HG03432 (cell line): ENCODE data around the gene NUP210.
"Not testable (repeated sequence)": the region's sequence is repeated elsewhere in the genome, so short reads cannot be mapped to it uniquely, and the experiment has no call there.

Experiments used
- ATAC-seq: cut with Tn5 transposase; IDR thresholded peaks from one replicate; pipeline ENCODE4 v1.9.1; 2021; ENCODE audit warnings: mild to moderate bottlenecking, moderate library complexity; ENCODE audit not compliant: unreplicated experiment

The NUP210 gene

DNA sequence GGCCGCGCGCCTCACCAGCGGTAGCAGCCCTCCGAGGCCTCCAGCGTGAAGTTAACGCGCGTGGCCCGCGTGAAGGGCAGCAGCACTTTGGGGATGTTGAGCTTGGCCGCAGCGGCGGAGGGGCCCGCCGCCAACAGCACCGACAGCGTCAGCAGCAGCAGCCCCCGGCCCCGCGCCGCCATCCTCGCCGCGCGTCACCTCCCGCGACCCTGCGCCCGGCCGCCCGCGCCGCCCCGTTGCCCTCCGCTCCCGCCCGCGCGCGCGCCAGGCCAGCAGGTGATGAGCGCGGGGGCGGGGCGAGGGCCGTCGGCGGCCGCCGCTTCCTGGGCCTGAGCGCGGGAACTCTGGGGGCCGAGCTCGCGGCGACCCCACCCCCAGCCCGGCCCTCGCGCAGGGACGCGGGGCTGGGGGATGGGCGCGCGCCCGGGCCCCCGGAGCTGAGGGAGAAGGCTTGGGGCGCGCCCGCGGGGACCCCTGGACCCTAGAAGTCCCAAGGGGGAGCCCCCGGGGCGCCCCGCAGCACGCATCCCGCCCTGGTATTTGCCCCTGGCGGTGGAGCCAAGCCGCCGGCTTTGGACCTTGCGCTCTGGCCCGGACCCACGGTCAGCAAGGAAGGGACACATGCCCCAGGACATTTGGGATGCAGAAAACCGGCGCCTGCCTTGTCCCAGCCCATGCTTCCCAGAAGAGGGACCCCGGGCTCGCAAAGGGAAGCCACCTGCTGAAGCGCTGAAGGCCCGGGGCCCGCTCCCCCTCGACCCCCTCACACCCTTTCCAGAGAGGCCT lies at the start of gene NUP210:
NUP210 (minus strand) TSS at position 278 of the 786 bp plus-strand sequence; CDS start at position 182, 96 bp downstream.
- peak; percentile 70 for ATAC-seq

DNA sequence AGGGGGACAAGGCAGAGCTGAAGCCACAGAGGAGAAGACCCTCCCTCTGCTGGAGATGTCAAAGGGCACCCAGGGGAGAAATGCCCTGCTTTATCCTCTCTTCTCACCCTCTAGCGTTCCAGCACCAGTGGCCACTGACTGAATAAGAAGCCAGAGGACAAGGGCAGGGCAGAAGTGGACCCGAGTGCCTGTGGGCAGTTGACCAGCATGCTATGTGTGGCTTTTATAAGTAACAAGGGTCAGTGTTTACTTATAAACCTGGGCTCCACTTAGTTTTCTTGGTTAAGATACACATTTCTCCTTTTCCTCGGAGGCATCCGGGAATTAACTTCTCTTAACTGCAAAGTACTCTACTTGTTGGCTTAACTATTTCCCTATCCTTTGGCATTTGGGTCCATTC lies 46.7 kb upstream of the NUP210 start:
- no peak for ATAC-seq

DNA sequence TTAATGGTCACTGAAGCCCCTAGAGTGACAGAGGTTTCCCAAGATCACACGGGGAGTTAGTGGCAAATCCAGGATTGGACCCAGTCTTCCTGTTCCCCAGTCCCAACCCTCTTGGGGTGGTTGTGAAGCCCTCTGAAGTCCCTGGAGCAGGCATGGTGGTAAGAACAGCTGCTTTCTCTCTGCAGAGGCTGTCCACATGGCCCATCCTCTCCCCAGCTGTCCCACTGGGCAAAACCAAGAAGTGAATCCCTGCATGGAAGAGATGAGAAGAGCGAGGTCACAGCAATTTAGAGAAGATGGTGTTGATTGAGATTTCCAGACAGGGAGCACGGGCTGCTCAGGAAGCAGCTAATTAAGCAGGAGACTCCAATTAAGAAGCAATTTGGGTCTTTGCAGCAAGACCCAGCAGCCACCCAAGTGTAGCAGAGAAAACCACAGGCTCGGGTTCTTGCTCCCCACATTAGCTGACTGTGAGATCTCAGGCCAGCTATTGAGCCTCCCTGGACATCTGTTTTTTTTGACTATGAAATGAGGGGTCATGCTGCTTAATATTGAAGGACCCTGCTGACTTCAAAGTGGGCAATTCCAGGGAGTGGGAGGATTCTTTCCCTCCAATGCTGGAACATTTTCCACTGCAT lies 45.2 kb upstream of the NUP210 start:
- ATAC-seq, result no peak

- ATAC-seq, result no peak
These were observed 43.7 kb upstream of the NUP210 start for GRCh38 chr3:13463618-13464400.

DNA sequence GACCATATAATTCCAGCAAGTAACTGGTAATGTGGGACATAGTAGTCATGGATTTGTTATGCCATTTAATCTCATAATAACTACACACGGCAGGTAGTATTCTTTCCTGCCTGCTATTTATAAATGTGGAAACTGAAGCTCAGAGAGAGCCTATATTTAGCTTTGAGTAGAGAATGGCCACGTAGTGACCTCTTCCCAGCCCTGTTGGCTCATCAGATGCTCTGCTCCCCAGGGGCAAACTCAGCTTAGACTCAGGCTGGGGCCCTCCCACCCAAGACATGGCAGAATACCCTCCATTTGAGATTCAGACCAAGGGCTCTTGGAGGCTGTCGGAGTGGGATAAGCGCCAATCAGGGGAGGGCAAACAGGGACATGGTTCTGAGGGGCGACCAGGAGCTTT lies 42.7 kb upstream of the NUP210 start:
- no peak for ATAC-seq

- ATAC-seq, result no peak
These were observed 42.1 kb upstream of the NUP210 start for GRCh38 chr3:13462125-13462629.

- no peak for ATAC-seq
These were observed 41.3 kb upstream of the NUP210 start for GRCh38 chr3:13461169-13462124.

DNA sequence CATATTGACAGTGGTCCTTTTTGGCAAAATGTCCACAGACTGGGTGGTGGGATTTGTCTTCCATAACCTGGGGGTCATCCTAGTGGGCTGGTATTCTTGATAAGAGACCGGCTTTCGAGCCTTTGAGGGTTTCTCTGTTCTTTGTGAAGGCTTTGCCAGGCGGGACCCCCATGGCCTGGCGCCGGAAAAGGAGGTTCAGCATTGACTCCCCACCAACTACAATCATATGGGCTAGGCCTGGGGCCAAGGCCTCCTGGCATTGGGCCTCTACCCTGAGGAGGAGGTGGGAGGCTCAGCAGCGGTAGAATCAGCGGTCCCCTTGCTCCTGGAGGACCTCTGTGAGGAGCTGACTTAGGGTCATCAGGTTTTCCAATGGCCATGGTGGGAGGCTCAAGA lies 40.2 kb upstream of the NUP210 start:
- ATAC-seq, result no peak

GRCh38 chr3:13459605-13460340 lies 39.7 kb upstream of the NUP210 start:
- ATAC-seq, result no peak

GRCh38 chr3:13457593-13457992 lies 37.5 kb upstream of the NUP210 start:
- ATAC-seq, result no peak

- no peak for ATAC-seq
These were observed 35.5 kb upstream of the NUP210 start for GRCh38 chr3:13455644-13456043.

GRCh38 chr3:13452490-13453335 lies 32.6 kb upstream of the NUP210 start:
- peak; percentile 27 for ATAC-seq

DNA sequence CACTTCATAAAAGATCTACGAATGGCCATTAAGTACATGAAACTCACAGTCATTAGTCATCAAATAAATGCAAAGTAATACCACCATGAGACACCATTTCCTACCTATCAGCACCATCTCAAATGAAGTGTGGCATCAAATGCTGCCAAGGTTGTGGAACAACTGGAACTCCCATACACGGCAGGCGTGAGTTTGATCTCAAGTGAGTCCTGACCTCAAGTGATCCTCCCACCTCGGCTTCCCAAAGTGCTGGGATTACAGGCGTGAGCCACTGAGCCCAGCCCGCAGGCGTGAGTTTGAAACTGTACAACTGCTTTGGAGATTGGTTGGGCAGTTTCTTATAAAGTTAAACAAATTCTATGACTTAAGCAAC lies 31.2 kb upstream of the NUP210 start:
- ATAC-seq, result peak; percentile 3

- ATAC-seq, result not testable (repeated sequence)
These were observed 22.8 kb upstream of the NUP210 start for GRCh38 chr3:13442882-13443281.

GRCh38 chr3:13440204-13440817 lies 20.2 kb upstream of the NUP210 start:
- no peak for ATAC-seq

GRCh38 chr3:13436213-13436612 lies 16.1 kb upstream of the NUP210 start:
- ATAC-seq, result not testable (repeated sequence)

GRCh38 chr3:13433912-13434311 lies 13.8 kb upstream of the NUP210 start:
- no peak for ATAC-seq

GRCh38 chr3:13432093-13432492 lies 12.0 kb upstream of the NUP210 start:
- ATAC-seq, result no peak
